Right kidney (tissue), 9 donors: Measurements from ENCODE around the gene C21orf91.

Experiments used
- DNase-seq: peaks from one replicate; pipeline ENCODE4 v3.0.0-alpha.2; 2016
- long read RNA-seq, 8 donors: transcript quantifications; one replicate each; lab custom pipeline, GENCODE V29; 2026

C21orf91 gene
- long read RNA-seq, donor 1, full-length matches to known transcripts, result 2 of 2 reads
- long read RNA-seq, donor 1, partial matches to known transcripts, result 0 of 2 reads
- long read RNA-seq, donor 1, other reads (novel, unspliced or antisense), result 0 of 2 reads
- long read RNA-seq, donor 2, full-length matches to known transcripts, result 1 of 1 reads
- long read RNA-seq, donor 2, partial matches to known transcripts, result 0 of 1 reads
- long read RNA-seq, donor 2, other reads (novel, unspliced or antisense), result 0 of 1 reads
- long read RNA-seq, donor 3, full-length matches to known transcripts, result 3 of 3 reads
- long read RNA-seq, donor 3, partial matches to known transcripts, result 0 of 3 reads
- long read RNA-seq, donor 3, other reads (novel, unspliced or antisense), result 0 of 3 reads
- long read RNA-seq, donor 4, full-length matches to known transcripts, result 3 of 9 reads
- long read RNA-seq, donor 4, partial matches to known transcripts, result 6 of 9 reads
- long read RNA-seq, donor 4, other reads (novel, unspliced or antisense), result 0 of 9 reads
- long read RNA-seq, donor 5, full-length matches to known transcripts, result 4 of 15 reads
- long read RNA-seq, donor 5, partial matches to known transcripts, result 11 of 15 reads
- long read RNA-seq, donor 5, other reads (novel, unspliced or antisense), result 0 of 15 reads
- long read RNA-seq, donor 6, full-length matches to known transcripts, result 1 of 1 reads
- long read RNA-seq, donor 6, partial matches to known transcripts, result 0 of 1 reads
- long read RNA-seq, donor 6, other reads (novel, unspliced or antisense), result 0 of 1 reads
- long read RNA-seq, donor 7, full-length matches to known transcripts, result 5 of 21 reads
- long read RNA-seq, donor 7, partial matches to known transcripts, result 16 of 21 reads
- long read RNA-seq, donor 7, other reads (novel, unspliced or antisense), result 0 of 21 reads
- long read RNA-seq, donor 8, full-length matches to known transcripts, result 5 of 16 reads
- long read RNA-seq, donor 8, partial matches to known transcripts, result 11 of 16 reads
- long read RNA-seq, donor 8, other reads (novel, unspliced or antisense), result 0 of 16 reads

GRCh38 chr21:17819114-17819876, at the start of gene C21orf91:
TSS of gene C21orf91 (minus strand) at chr21:17819356. CDS start at chr21:17818318, 1,038 bp downstream.
- peak; percentile 99 for DNase-seq

GRCh38 chr21:17866590-17866989, 47.4 kb upstream of the C21orf91 start:
- DNase-seq, result no peak

- DNase-seq, result no peak
Measured at GRCh38 chr21:17859661-17860060, 40.5 kb upstream of the C21orf91 start.

- DNase-seq, result no peak
Measured at GRCh38 chr21:17858747-17859146, 39.6 kb upstream of the C21orf91 start.

- DNase-seq, result no peak
Measured at GRCh38 chr21:17854745-17855144, 35.6 kb upstream of the C21orf91 start.

- no peak for DNase-seq
Measured at GRCh38 chr21:17853393-17854275, 34.5 kb upstream of the C21orf91 start.

GRCh38 chr21:17848228-17848627, 29.1 kb upstream of the C21orf91 start:
- DNase-seq, result no peak

- DNase-seq, result no peak
Measured at GRCh38 chr21:17841103-17841502, 21.9 kb upstream of the C21orf91 start.

- no peak for DNase-seq
Measured at GRCh38 chr21:17834639-17835354, 15.6 kb upstream of the C21orf91 start.

- DNase-seq, result no peak
Measured at GRCh38 chr21:17829472-17829871, 10.3 kb upstream of the C21orf91 start.

- DNase-seq, result no peak
Measured at GRCh38 chr21:17828223-17828622, 9.1 kb upstream of the C21orf91 start.

GRCh38 chr21:17823846-17824245, 4.7 kb upstream of the C21orf91 start:
- no peak for DNase-seq

GRCh38 chr21:17821121-17821520, 2.0 kb upstream of the C21orf91 start:
- no peak for DNase-seq

- no peak for DNase-seq
Measured at GRCh38 chr21:17819877-17820229, 697 bp upstream of the C21orf91 start.

- peak; percentile 93 for DNase-seq
Measured at GRCh38 chr21:17818186-17819113, 706 bp downstream of the C21orf91 start.

- no peak for DNase-seq
Measured at GRCh38 chr21:17813353-17813752, 5.8 kb downstream of the C21orf91 start.

GRCh38 chr21:17805966-17806365, 13.2 kb downstream of the C21orf91 start:
- no peak for DNase-seq

- DNase-seq, result no peak
Measured at GRCh38 chr21:17803536-17803935, 15.6 kb downstream of the C21orf91 start.

- DNase-seq, result no peak
Measured at GRCh38 chr21:17802572-17802971, 16.6 kb downstream of the C21orf91 start.
